Uterus (tissue), 4 donors: ENCODE results near the gene ATP9B. TPM values are rescaled to one million over a fixed set of nuclear protein-coding genes. Genes with fewer than 3 reads are reported as not detected.

Experiments used
- DNase-seq, 2 donors: peaks; one replicate each; pipeline ENCODE4 v3.0.0-alpha.2; 2019 to 2020
- H3K27ac ChIP-seq, 2 donors: fragments of 200-600 bp; sonication (generic); 1 replicate in 1 of 2; 2 replicates in 1 of 2; pipeline ENCODE4 v1.5.1; 2016 to 2018
- H3K27me3 ChIP-seq, 2 donors: fragments of 200-600 bp; sonication (generic); one replicate each; pipeline ENCODE4 v1.5.1; 2018 to 2019; ENCODE audit warnings: control low read depth in 1 of 2
- H3K36me3 ChIP-seq, 2 donors: fragments of 200-600 bp; sonication (generic); one replicate each; pipeline ENCODE4 v1.5.1; 2019; ENCODE audit warnings: control low read depth in 1 of 2
- H3K4me1 ChIP-seq, 2 donors: fragments of 200-600 bp; sonication (generic); one replicate each; pipeline ENCODE4 v1.5.1; 2018 to 2019; ENCODE audit warnings: control low read depth in 1 of 2
- H3K4me3 ChIP-seq, 2 donors: fragments of 200-600 bp; sonication (generic); 1 replicate in 1 of 2; 2 replicates in 1 of 2; pipeline ENCODE4 v1.5.1; 2018 to 2019; ENCODE audit warnings: mild to moderate bottlenecking in 1 of 2
- H3K9me3 ChIP-seq, 2 donors: fragments of 200-600 bp; sonication (generic); one replicate each; pipeline ENCODE4 v1.5.1; 2019; ENCODE audit warnings: control low read depth in 1 of 2
- CTCF ChIP-seq, 4 experiments: fragments of 200-600 bp in 2 of 4; fragments of 450-650 bp in 2 of 4; sonication (generic) in 2 of 4; IDR thresholded peaks; one replicate each; pipeline ENCODE4 v1.5.1; 2016 to 2019; ENCODE audit warnings: antibody characterized with exemption in 4 of 4, mild to moderate bottlenecking in 2 of 4, moderate library complexity in 1 of 4
- POLR2A ChIP-seq, 2 donors: fragments of 450-650 bp; IDR thresholded peaks; one replicate each; pipeline ENCODE4 v1.6.1; 2016; ENCODE audit warnings: antibody characterized with exemption in 2 of 2, mild to moderate bottlenecking in 1 of 2, moderate library complexity in 1 of 2
- intact Hi-C: fragments of 100-400 bp; cut with DNase I; formaldehyde crosslinking; loops from one replicate; pipeline ENCODE4 v1.15.1; 2023; ENCODE audit warnings: low total_unique reads
- total RNA-seq, 4 donors: library from RNA; depleted of rRNA in 3 of 4; stranded (reverse); fragments of >200 nt in 3 of 4; gene quantifications; one replicate each; pipeline versions ENCODE4 v1.1.0 to v1.2.4, GENCODE V29; 2014 to 2023
- donor health status: DM: yes; HTN: yes; CAD: no.

ATP9B gene
- total RNA-seq, 4 donors from 2014 or later = 18.2 to 111 (median 70.3) TPM

- Histone ChIP-seq H3K9me3 (no peaks in the 10 kb centered on the region), H3K4me3 (no peak overlapping the region), H3K36me3 (no peaks in the 10 kb centered on the region), H3K27me3 (no peaks in the 10 kb centered on the region), H3K27ac (no peak overlapping the region), H3K4me1 (no peaks in the 10 kb centered on the region)
- intact Hi-C loops = no loop called here
- no peak for TF ChIP-seq CTCF (IDR thresholded peaks at IDR 0.05)
- no peak for TF ChIP-seq POLR2A (IDR thresholded peaks at IDR 0.05)
- DNase-seq = no peak
Observed at GRCh38 chr18:79360933-79361332, 291.7 kb downstream of the ATP9B start.

GRCh38 chr18:79361766-79362522 lies 292.8 kb downstream of the ATP9B start:
- Histone ChIP-seq H3K4me1 (no peaks in the 10 kb centered on the region), H3K9me3 (no peaks in the 10 kb centered on the region), H3K4me3 (no peak overlapping the region), H3K27me3 (no peaks in the 10 kb centered on the region), H3K27ac (no peak overlapping the region), H3K36me3 (no peaks in the 10 kb centered on the region)
- TF ChIP-seq CTCF (IDR thresholded peaks at IDR 0.05) (no peak), POLR2A (IDR thresholded peaks at IDR 0.05) (no peak)
- no peak for DNase-seq
- intact Hi-C loops = no loop called here

- no peak for DNase-seq
- Histone ChIP-seq H3K27me3 (no peaks in the 10 kb centered on the region), H3K4me3 (no peak overlapping the region), H3K4me1 (no peaks in the 10 kb centered on the region), H3K9me3 (no peaks in the 10 kb centered on the region), H3K36me3 (no peaks in the 10 kb centered on the region), H3K27ac (no peak overlapping the region)
- intact Hi-C loops = no loop called here
- TF ChIP-seq POLR2A (IDR thresholded peaks at IDR 0.05) (no peak), CTCF (IDR thresholded peaks at IDR 0.05) (no peak)
Observed at GRCh38 chr18:79365701-79366100, 296.5 kb downstream of the ATP9B start.

GRCh38 chr18:79366177-79367094 lies 297.2 kb downstream of the ATP9B start:
- Histone ChIP-seq H3K9me3 (no peaks in the 10 kb centered on the region), H3K36me3 (no peaks in the 10 kb centered on the region), H3K4me3 (no peak overlapping the region), H3K4me1 (no peaks in the 10 kb centered on the region), H3K27me3 (no peaks in the 10 kb centered on the region), H3K27ac (no peak overlapping the region)
- intact Hi-C loops = no loop called here
- DNase-seq = no peak
- no peak for TF ChIP-seq POLR2A (IDR thresholded peaks at IDR 0.05)
- TF ChIP-seq CTCF (IDR thresholded peaks at IDR 0.05) = no peak

GRCh38 chr18:79367480-79367879 lies 298.3 kb downstream of the ATP9B start:
- DNase-seq = no peak
- Histone ChIP-seq H3K27ac (no peak overlapping the region), H3K4me3 (no peak overlapping the region), H3K36me3 (no peaks in the 10 kb centered on the region), H3K4me1 (no peaks in the 10 kb centered on the region), H3K27me3 (no peaks in the 10 kb centered on the region), H3K9me3 (no peaks in the 10 kb centered on the region)
- TF ChIP-seq POLR2A (IDR thresholded peaks at IDR 0.05) (no peak), CTCF (IDR thresholded peaks at IDR 0.05) (no peak)
- intact Hi-C loops = no loop called here
